K562 (cell line): Measurements from ENCODE around the gene AIMP2. TPM values are rescaled to one million over a fixed set of nuclear protein-coding genes. Genes with fewer than 3 reads are reported as not detected.

Source experiments
- BCL6 ChIP-seq: fragments of 250-450 bp; sonication (Bioruptor Pico); IDR thresholded peaks from 2 replicates; pipeline ENCODE4 v1.4.0; 2020
- CTBP1 ChIP-seq: fragments of 450-650 bp; IDR thresholded peaks from 2 replicates; pipeline ENCODE4 v1.6.1; 2016; ENCODE audit warnings: borderline replicate concordance
- DACH1 ChIP-seq: fragments of 450-650 bp; IDR thresholded peaks from 2 replicates; pipeline ENCODE4 v1.6.1; 2018; ENCODE audit not compliant: partially characterized antibody
- DDX20 ChIP-seq: fragments of 450-650 bp; IDR thresholded peaks from 2 replicates; pipeline ENCODE4 v1.6.1; 2016; ENCODE audit warnings: missing genetic modification characterization, low read depth, mild to moderate bottlenecking, missing compliant biosample characterization, moderate library complexity
- FOXP1 ChIP-seq: sonication (generic); formaldehyde crosslinking; IDR thresholded peaks from 2 replicates; pipeline ENCODE4 v1.8.0; 2022; ENCODE audit warnings: mild to moderate bottlenecking, missing genetic modification reagents
- HBP1 ChIP-seq: fragments of 450-650 bp; formaldehyde crosslinking; IDR thresholded peaks from 2 replicates; pipeline ENCODE4 v1.4.0; 2022; ENCODE audit warnings: missing genetic modification characterization
- JUND ChIP-seq, 2 experiments: IDR thresholded peaks; 2 replicates in 1 of 2; 3 replicates in 1 of 2; pipeline ENCODE4 v1.6.1; 2011; ENCODE audit warnings: borderline replicate concordance in 2 of 2, low read depth in 2 of 2, low read length in 2 of 2, improper control_type of control experiment in 1 of 2, missing biosample characterization in 1 of 2, missing genetic modification characterization in 1 of 2, missing genetic modification reagents in 1 of 2
- NCOA2 ChIP-seq, 2 experiments: fragments of 450-650 bp; IDR thresholded peaks; 2 replicates each; pipeline ENCODE4 v1.6.1; 2018; ENCODE audit warnings: mild to moderate bottlenecking in 2 of 2, moderate library complexity in 1 of 2; ENCODE audit not compliant: partially characterized antibody in 2 of 2
- NR4A1 ChIP-seq, 2 experiments: fragments of 250-450 bp in 1 of 2; fragments of 450-650 bp in 1 of 2; sonication (Bioruptor Pico) in 1 of 2; IDR thresholded peaks; 2 replicates each; pipeline versions ENCODE4 v1.4.0 to v1.6.1; 2016 to 2020; ENCODE audit warnings: mild to moderate bottlenecking in 2 of 2, missing compliant biosample characterization in 1 of 2, missing genetic modification characterization in 1 of 2, moderate library complexity in 1 of 2
- PCBP2 ChIP-seq: fragments of 200-400 bp; formaldehyde crosslinking; IDR thresholded peaks from 2 replicates; pipeline ENCODE4 v1.6.1; 2018; ENCODE audit warnings: low read length, low read depth, mild to moderate bottlenecking, moderate library complexity; ENCODE audit not compliant: poor library complexity, severe bottlenecking
- POLR2A ChIP-seq: fragments of 450-650 bp; conservative IDR thresholded peaks from 2 replicates; pipeline ENCODE4 v1.6.1; 2016
- TFAP4 ChIP-seq: sonication (generic); formaldehyde crosslinking; IDR thresholded peaks from 2 replicates; pipeline ENCODE4 v1.8.0; 2022; ENCODE audit warnings: missing genetic modification reagents, mild to moderate bottlenecking, moderate library complexity, borderline replicate concordance
- TFE3 ChIP-seq: fragments of 450-650 bp; formaldehyde crosslinking; IDR thresholded peaks from 2 replicates; pipeline ENCODE4 v1.4.0; 2020; ENCODE audit warnings: mild to moderate bottlenecking, mixed read lengths
- ZNF232 ChIP-seq: sonication (generic); formaldehyde crosslinking; IDR thresholded peaks from 2 replicates; pipeline ENCODE4 v1.8.0; 2022; ENCODE audit warnings: mild to moderate bottlenecking, missing genetic modification reagents
- ZZZ3 ChIP-seq: fragments of 450-650 bp; IDR thresholded peaks from 2 replicates; pipeline ENCODE4 v1.6.1; 2016; ENCODE audit warnings: antibody characterized with exemption, mild to moderate bottlenecking, moderate library complexity
- polyA plus RNA-seq, 8 experiments: library from polyadenylated mRNA; depleted of rRNA in 4 of 8; stranded (reverse) in 5 of 8; unstranded in 3 of 8; fragments of >200 nt; fragmentation: Nextera tagmentation in 2 of 8; fragmentation: Illumina TruSeq in 1 of 8; extraction: Ambion mirVana in 2 of 8; extraction: Trizol in 1 of 8; gene quantifications; 2 replicates each; pipeline versions ENCODE4 v1.2.1 to v1.2.3, GENCODE V29; 2011 to 2014; ENCODE audit warnings: inconsistent platforms in 1 of 8, missing spikeins in 1 of 8
- total RNA-seq, 7 experiments: library from RNA; depleted of rRNA in 6 of 7; stranded (reverse); fragments of >200 nt in 6 of 7; fragmentation: Illumina TruSeq in 2 of 7; extraction: Trizol in 2 of 7; gene quantifications; 2 replicates each; pipeline versions ENCODE4 v1.2.1 to v1.2.3, GENCODE V29; 2011 to 2021; ENCODE audit warnings: low replicate concordance in 1 of 7
- TF ChIP-seq, protein P1 (sequence below), 2 experiments: fragments of 150-350 bp in 1 of 2; IDR thresholded peaks; 2 replicates each; pipeline ENCODE4 v1.6.1; 2012 to 2016; ENCODE audit warnings: low read depth in 2 of 2, low read length in 2 of 2, mild to moderate bottlenecking in 1 of 2, moderate library complexity in 1 of 2
- TF ChIP-seq, protein P2 (sequence below): fragments of 450-650 bp; IDR thresholded peaks from 2 replicates; pipeline ENCODE4 v1.6.1; 2016; ENCODE audit warnings: mild to moderate bottlenecking

AIMP2 gene
- total and polyA plus RNA-seq, 9 of the 15 experiments (the other 6 are each of a cell fraction or from before 2014, with no cell fraction given): 47.5 to 84.9 (median 63.5) TPM

GRCh38 chr7:6023974-6024435, 14.9 kb downstream of the AIMP2 start (continued):
- TF ChIP-seq FOXP1 (CRISPR knock-in tag) (0 out of 2 replicates have a peak, but pooled peaks have one; percentile 29), HBP1 (CRISPR knock-in tag) (peak; percentile 91), TFAP4 (CRISPR knock-in tag) (peak; percentile 84), ZNF232 (CRISPR knock-in tag) (no peak), POLR2A (0 out of 2 replicates have a peak, but pooled peaks have one; percentile 20), TFE3 (CRISPR knock-in tag) (no peak), DACH1 (peak; percentile 57), PCBP2 (no peak), CTBP1 (peak; percentile 97), NCOA2 (IDR thresholded peaks at IDR 0.05; ENCODE audit: partially characterized antibody in 2 of 2) (peak in 1 of 2 experiments; percentile 27), ZZZ3 (no peak; the same call in 1 of the 2 replicates), NR4A1 (CRISPR knock-in tag; IDR thresholded peaks at IDR 0.05) (peak; percentile 43; the same call in 1 of the 2 replicates), NR4A1 (tag; IDR thresholded peaks at IDR 0.05) (peak; percentile 75; the same call in 1 of the 2 replicates), JUND (IDR thresholded peaks at IDR 0.05; ENCODE audit: borderline replicate concordance, low read depth, low read length) (peak; percentile 85), JUND (tag; IDR thresholded peaks at IDR 0.05; ENCODE audit: borderline replicate concordance, low read depth, low read length) (peak; percentile 75; the same call in 1 of the 3 replicates), DDX20 (tag) (no peak), BCL6 (CRISPR knock-in tag) (peak; percentile 66; the same call in 1 of the 2 replicates)
- TF ChIP-seq, protein P1, sequence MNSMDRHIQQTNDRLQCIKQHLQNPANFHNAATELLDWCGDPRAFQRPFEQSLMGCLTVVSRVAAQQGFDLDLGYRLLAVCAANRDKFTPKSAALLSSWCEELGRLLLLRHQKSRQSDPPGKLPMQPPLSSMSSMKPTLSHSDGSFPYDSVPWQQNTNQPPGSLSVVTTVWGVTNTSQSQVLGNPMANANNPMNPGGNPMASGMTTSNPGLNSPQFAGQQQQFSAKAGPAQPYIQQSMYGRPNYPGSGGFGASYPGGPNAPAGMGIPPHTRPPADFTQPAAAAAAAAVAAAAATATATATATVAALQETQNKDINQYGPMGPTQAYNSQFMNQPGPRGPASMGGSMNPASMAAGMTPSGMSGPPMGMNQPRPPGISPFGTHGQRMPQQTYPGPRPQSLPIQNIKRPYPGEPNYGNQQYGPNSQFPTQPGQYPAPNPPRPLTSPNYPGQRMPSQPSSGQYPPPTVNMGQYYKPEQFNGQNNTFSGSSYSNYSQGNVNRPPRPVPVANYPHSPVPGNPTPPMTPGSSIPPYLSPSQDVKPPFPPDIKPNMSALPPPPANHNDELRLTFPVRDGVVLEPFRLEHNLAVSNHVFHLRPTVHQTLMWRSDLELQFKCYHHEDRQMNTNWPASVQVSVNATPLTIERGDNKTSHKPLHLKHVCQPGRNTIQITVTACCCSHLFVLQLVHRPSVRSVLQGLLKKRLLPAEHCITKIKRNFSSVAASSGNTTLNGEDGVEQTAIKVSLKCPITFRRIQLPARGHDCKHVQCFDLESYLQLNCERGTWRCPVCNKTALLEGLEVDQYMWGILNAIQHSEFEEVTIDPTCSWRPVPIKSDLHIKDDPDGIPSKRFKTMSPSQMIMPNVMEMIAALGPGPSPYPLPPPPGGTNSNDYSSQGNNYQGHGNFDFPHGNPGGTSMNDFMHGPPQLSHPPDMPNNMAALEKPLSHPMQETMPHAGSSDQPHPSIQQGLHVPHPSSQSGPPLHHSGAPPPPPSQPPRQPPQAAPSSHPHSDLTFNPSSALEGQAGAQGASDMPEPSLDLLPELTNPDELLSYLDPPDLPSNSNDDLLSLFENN (IDR thresholded peaks at IDR 0.05; ENCODE audit: low read depth in 2 of 2, low read length in 2 of 2): peak in 1 of 2 experiments; percentile 97; a peak in 2 of 4 replicates
- TF ChIP-seq, protein P2, sequence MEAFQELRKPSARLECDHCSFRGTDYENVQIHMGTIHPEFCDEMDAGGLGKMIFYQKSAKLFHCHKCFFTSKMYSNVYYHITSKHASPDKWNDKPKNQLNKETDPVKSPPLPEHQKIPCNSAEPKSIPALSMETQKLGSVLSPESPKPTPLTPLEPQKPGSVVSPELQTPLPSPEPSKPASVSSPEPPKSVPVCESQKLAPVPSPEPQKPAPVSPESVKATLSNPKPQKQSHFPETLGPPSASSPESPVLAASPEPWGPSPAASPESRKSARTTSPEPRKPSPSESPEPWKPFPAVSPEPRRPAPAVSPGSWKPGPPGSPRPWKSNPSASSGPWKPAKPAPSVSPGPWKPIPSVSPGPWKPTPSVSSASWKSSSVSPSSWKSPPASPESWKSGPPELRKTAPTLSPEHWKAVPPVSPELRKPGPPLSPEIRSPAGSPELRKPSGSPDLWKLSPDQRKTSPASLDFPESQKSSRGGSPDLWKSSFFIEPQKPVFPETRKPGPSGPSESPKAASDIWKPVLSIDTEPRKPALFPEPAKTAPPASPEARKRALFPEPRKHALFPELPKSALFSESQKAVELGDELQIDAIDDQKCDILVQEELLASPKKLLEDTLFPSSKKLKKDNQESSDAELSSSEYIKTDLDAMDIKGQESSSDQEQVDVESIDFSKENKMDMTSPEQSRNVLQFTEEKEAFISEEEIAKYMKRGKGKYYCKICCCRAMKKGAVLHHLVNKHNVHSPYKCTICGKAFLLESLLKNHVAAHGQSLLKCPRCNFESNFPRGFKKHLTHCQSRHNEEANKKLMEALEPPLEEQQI: peak; percentile 93
